Liver (tissue), 9 donors: ENCODE data around the gene KDM3B. TPM values are rescaled to one million over a fixed set of nuclear protein-coding genes. Genes with fewer than 3 reads are reported as not detected.

Experiments used
- DNase-seq: peaks from one replicate; pipeline ENCODE4 v3.0.0-alpha.2; 2017; ENCODE audit warnings: low spot score
- H3K27ac ChIP-seq, 2 donors: one replicate each; pipeline ENCODE4 v1.7.0; 2013; ENCODE audit warnings: inconsistent platforms in 2 of 2, low read length in 2 of 2, control low read depth in 1 of 2, low read depth in 1 of 2, mild to moderate bottlenecking in 1 of 2
- H3K27me3 ChIP-seq, 4 donors: one replicate each; pipeline versions ENCODE4 v1.6.1 to v1.7.0; 2013; ENCODE audit warnings: low read length in 3 of 4, inconsistent platforms in 1 of 4, mild to moderate bottlenecking in 1 of 4, moderate library complexity in 1 of 4; ENCODE audit not compliant: control insufficient read depth in 4 of 4, insufficient read depth in 4 of 4
- H3K36me3 ChIP-seq, 4 donors: one replicate each; pipeline versions ENCODE4 v1.6.1 to v1.7.0; 2013; ENCODE audit warnings: low read length in 3 of 4, mild to moderate bottlenecking in 3 of 4, low read depth in 1 of 4, moderate library complexity in 1 of 4; ENCODE audit not compliant: control insufficient read depth in 4 of 4, insufficient read depth in 3 of 4
- H3K4me1 ChIP-seq, 4 donors: one replicate each; pipeline versions ENCODE4 v1.6.1 to v1.7.0; 2013; ENCODE audit warnings: low read length in 3 of 4, mild to moderate bottlenecking in 3 of 4, moderate library complexity in 1 of 4; ENCODE audit not compliant: control insufficient read depth in 4 of 4, insufficient read depth in 4 of 4
- H3K4me3 ChIP-seq, 3 donors: one replicate each; pipeline versions ENCODE4 v1.6.1 to v1.7.0; 2013; ENCODE audit warnings: low read length in 3 of 3, control low read depth in 1 of 3, low read depth in 1 of 3, mild to moderate bottlenecking in 1 of 3
- H3K9ac ChIP-seq, 2 donors: one replicate each; pipeline ENCODE4 v1.7.0; 2013; ENCODE audit warnings: low read length in 2 of 2, mild to moderate bottlenecking in 2 of 2, moderate library complexity in 2 of 2, control low read depth in 1 of 2, low read depth in 1 of 2
- H3K9me3 ChIP-seq, 4 donors: one replicate each; pipeline versions ENCODE4 v1.6.1 to v1.7.0; 2013; ENCODE audit warnings: low read length in 3 of 4; ENCODE audit not compliant: control insufficient read depth in 4 of 4
- ATF3 ChIP-seq: IDR thresholded peaks from 2 replicates; pipeline ENCODE4 v1.6.1; 2016; ENCODE audit warnings: antibody characterized with exemption
- CTCF ChIP-seq: fragments of 150-350 bp; IDR thresholded peaks from 2 replicates; pipeline ENCODE4 v1.5.1; 2017; ENCODE audit warnings: improper control_type of control experiment, low read depth, low read length; ENCODE audit not compliant: missing input control
- FOXA1 ChIP-seq: IDR thresholded peaks from 2 replicates; pipeline ENCODE4 v1.6.1; 2016; ENCODE audit warnings: antibody characterized with exemption
- FOXA2 ChIP-seq: IDR thresholded peaks from 2 replicates; pipeline ENCODE4 v1.6.1; 2016; ENCODE audit warnings: antibody characterized with exemption
- GABPA ChIP-seq, 2 donors: IDR thresholded peaks in 1 of 2; conservative IDR thresholded peaks in 1 of 2; 2 replicates each; pipeline ENCODE4 v1.6.1; 2016; ENCODE audit warnings: antibody characterized with exemption in 2 of 2, mild to moderate bottlenecking in 1 of 2, moderate library complexity in 1 of 2
- HNF4A ChIP-seq, 2 donors: conservative IDR thresholded peaks; 2 replicates each; pipeline ENCODE4 v1.6.1; 2016; ENCODE audit warnings: antibody characterized with exemption in 2 of 2, mild to moderate bottlenecking in 2 of 2
- HNF4G ChIP-seq: IDR thresholded peaks from 2 replicates; pipeline ENCODE4 v1.6.1; 2016; ENCODE audit warnings: antibody characterized with exemption
- JUND ChIP-seq, 2 donors: IDR thresholded peaks; 2 replicates each; pipeline ENCODE4 v1.6.1; 2016; ENCODE audit warnings: antibody characterized with exemption in 2 of 2
- MAX ChIP-seq: IDR thresholded peaks from 2 replicates; pipeline ENCODE4 v1.6.1; 2016; ENCODE audit warnings: antibody characterized with exemption
- NR2F2 ChIP-seq: IDR thresholded peaks from 2 replicates; pipeline ENCODE4 v1.6.1; 2016; ENCODE audit warnings: antibody characterized with exemption
- RAD21 ChIP-seq, 2 donors: IDR thresholded peaks; 2 replicates each; pipeline ENCODE4 v1.6.1; 2016; ENCODE audit warnings: antibody characterized with exemption in 2 of 2, mild to moderate bottlenecking in 2 of 2
- REST ChIP-seq: IDR thresholded peaks from 2 replicates; pipeline ENCODE4 v1.6.1; 2016; ENCODE audit warnings: antibody characterized with exemption, mild to moderate bottlenecking
- RXRA ChIP-seq, 2 donors: IDR thresholded peaks; 2 replicates each; pipeline ENCODE4 v1.6.1; 2017 to 2018; ENCODE audit warnings: antibody characterized with exemption in 2 of 2, mild to moderate bottlenecking in 1 of 2
- SP1 ChIP-seq: IDR thresholded peaks from 2 replicates; pipeline ENCODE4 v1.6.1; 2018; ENCODE audit warnings: antibody characterized with exemption, mild to moderate bottlenecking
- YY1 ChIP-seq: IDR thresholded peaks from 2 replicates; pipeline ENCODE4 v1.6.1; 2016; ENCODE audit warnings: antibody characterized with exemption, mild to moderate bottlenecking
- WGBS: extraction: QIAGEN DNeasy Blood & Tissue Kit; methylation state at CpG from one replicate; pipeline ENCODE4 v1.1.7; 2013; 5-methylcytosine and 5-hydroxymethylcytosine counted together
- polyA plus RNA-seq, 2 donors: library from polyadenylated mRNA; stranded (reverse) in 1 of 2; unstranded in 1 of 2; fragments of 200-250 nt in 1 of 2; fragments of >200 nt in 1 of 2; fragmentation: Nextera tagmentation in 1 of 2; extraction: Ambion mirVana in 1 of 2; gene quantifications; one replicate each; pipeline versions ENCODE4 v1.2.1 to v1.2.3, GENCODE V29; 2013 to 2015
- total RNA-seq, 2 donors: library from RNA; depleted of rRNA; stranded (reverse); fragments of >200 nt; gene quantifications; one replicate each; pipeline ENCODE4 v1.2.3, GENCODE V29; 2014
- donor health status: healthy.
- donor health status: healthy.
- donor health status: healthy.
- donor health status: healthy.
- donor health status: healthy.

The KDM3B gene
- total and polyA plus RNA-seq, 4 donors = 6.8 to 39.6 (median 18.8) TPM

GRCh38 chr5:138459311-138459933, 106.9 kb downstream of the KDM3B start:
- H3K9me3 ChIP-seq = no peaks in the 10 kb centered on the region
- 72% methylated on average over 11 of the region's 11 CpGs for WGBS
- no peak for DNase-seq
- TF ChIP-seq JUND (IDR thresholded peaks at IDR 0.05) (peak in 1 of 2 donors; percentile 9), MAX (no peak)
- no peak overlapping the region for H3K9ac ChIP-seq
- no peak overlapping the region for H3K4me3 ChIP-seq
- H3K36me3 ChIP-seq = no peaks in the 10 kb centered on the region
- peaks cover 0 to 6% (median 5%) of the 10 kb centered on the region in 4 donors for H3K4me1 ChIP-seq
- H3K27me3 ChIP-seq = no peaks in the 10 kb centered on the region
- no peak overlapping the region for H3K27ac ChIP-seq

GRCh38 chr5:138460032-138460693, 107.7 kb downstream of the KDM3B start:
- WGBS = 85% methylated on average over 4 of the region's 4 CpGs
- Histone ChIP-seq H3K36me3 (no peaks in the 10 kb centered on the region), H3K9me3 (no peaks in the 10 kb centered on the region), H3K27me3 (no peaks in the 10 kb centered on the region), H3K27ac (no peak overlapping the region), H3K4me3 (no peak overlapping the region), H3K9ac (no peak overlapping the region), H3K4me1 (peaks cover 0 to 6% (median 5%) of the 10 kb centered on the region in 4 donors)
- DNase-seq = no peak
- TF ChIP-seq GABPA (IDR thresholded peaks at IDR 0.05 in 1 of 2, conservative IDR thresholded peaks at IDR 0.05 in 1 of 2) (no peak), REST (no peak), YY1 (no peak), ATF3 (no peak), RXRA (IDR thresholded peaks at IDR 0.05) (no peak), NR2F2 (no peak), HNF4G (no peak), JUND (IDR thresholded peaks at IDR 0.05) (no peak), SP1 (no peak), MAX (no peak), FOXA1 (no peak), RAD21 (IDR thresholded peaks at IDR 0.05) (no peak), FOXA2 (no peak), CTCF (no peak), HNF4A (conservative IDR thresholded peaks at IDR 0.05) (no peak)
